Neutrophil (primary cell): ENCODE results near the gene SCN3A.

Experiments
- H3K27ac ChIP-seq: fragments of 200-600 bp; sonication (generic); 2 replicates; pipeline ENCODE4 v1.5.1; 2016; ENCODE audit warnings: mild to moderate bottlenecking, moderate library complexity
- H3K27me3 ChIP-seq: fragments of 200-600 bp; sonication (generic); 2 replicates; pipeline ENCODE4 v1.6.0; 2016; ENCODE audit warnings: mild to moderate bottlenecking
- H3K36me3 ChIP-seq: fragments of 200-600 bp; sonication (generic); 2 replicates; pipeline ENCODE4 v1.5.1; 2017
- H3K4me1 ChIP-seq, 2 experiments: fragments of 200-600 bp in 1 of 2; sonication (generic) in 1 of 2; 1 replicate in 1 of 2; 2 replicates in 1 of 2; pipeline versions ENCODE4 v1.5.1 to v1.6.1; 2013 to 2016; ENCODE audit warnings: low read depth in 1 of 2, low read length in 1 of 2, mild to moderate bottlenecking in 1 of 2, moderate library complexity in 1 of 2; ENCODE audit not compliant: control insufficient read depth in 1 of 2, insufficient read depth in 1 of 2
- H3K4me3 ChIP-seq, 2 experiments: fragments of 200-600 bp in 1 of 2; sonication (generic) in 1 of 2; 1 replicate in 1 of 2; 2 replicates in 1 of 2; pipeline ENCODE4 v1.5.1; 2013 to 2016; ENCODE audit warnings: low read depth in 1 of 2, low read length in 1 of 2, mild to moderate bottlenecking in 1 of 2, moderate library complexity in 1 of 2
- H3K9me3 ChIP-seq: fragments of 200-600 bp; sonication (generic); 2 replicates; pipeline ENCODE4 v1.5.1; 2016
- TF ChIP-seq, protein P1 (sequence below): fragments of 200-600 bp; sonication (generic); IDR thresholded peaks from 2 replicates; pipeline ENCODE4 v1.5.1; 2016; ENCODE audit warnings: antibody characterized with exemption

SCN3A gene

DNA sequence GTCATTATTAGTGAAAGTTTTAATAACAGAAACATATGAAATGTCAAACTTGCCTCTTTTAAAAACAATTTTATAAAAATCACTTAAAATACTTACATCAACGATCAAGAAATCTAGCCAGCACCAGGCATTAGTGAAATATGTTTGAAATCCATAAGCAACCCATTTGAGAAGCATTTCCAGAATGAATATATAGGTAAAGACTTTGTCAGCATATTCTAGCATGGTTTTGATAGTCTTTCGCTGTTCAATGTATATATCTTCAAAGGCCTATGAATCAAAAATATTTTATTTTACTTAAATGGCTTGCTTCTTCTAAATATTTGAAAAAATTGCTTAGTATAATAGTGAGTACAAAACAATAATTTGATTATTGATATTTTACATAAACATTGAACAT, 91.1 kb downstream of the SCN3A start:
- Histone ChIP-seq H3K4me3 (no peak overlapping the region), H3K36me3 (no peaks in the 10 kb centered on the region), H3K27ac (no peak overlapping the region), H3K27me3 (no peaks in the 10 kb centered on the region), H3K9me3 (no peaks in the 10 kb centered on the region), H3K4me1 (no peaks in the 10 kb centered on the region)
- TF ChIP-seq, protein P1, sequence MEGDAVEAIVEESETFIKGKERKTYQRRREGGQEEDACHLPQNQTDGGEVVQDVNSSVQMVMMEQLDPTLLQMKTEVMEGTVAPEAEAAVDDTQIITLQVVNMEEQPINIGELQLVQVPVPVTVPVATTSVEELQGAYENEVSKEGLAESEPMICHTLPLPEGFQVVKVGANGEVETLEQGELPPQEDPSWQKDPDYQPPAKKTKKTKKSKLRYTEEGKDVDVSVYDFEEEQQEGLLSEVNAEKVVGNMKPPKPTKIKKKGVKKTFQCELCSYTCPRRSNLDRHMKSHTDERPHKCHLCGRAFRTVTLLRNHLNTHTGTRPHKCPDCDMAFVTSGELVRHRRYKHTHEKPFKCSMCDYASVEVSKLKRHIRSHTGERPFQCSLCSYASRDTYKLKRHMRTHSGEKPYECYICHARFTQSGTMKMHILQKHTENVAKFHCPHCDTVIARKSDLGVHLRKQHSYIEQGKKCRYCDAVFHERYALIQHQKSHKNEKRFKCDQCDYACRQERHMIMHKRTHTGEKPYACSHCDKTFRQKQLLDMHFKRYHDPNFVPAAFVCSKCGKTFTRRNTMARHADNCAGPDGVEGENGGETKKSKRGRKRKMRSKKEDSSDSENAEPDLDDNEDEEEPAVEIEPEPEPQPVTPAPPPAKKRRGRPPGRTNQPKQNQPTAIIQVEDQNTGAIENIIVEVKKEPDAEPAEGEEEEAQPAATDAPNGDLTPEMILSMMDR = no peak

DNA sequence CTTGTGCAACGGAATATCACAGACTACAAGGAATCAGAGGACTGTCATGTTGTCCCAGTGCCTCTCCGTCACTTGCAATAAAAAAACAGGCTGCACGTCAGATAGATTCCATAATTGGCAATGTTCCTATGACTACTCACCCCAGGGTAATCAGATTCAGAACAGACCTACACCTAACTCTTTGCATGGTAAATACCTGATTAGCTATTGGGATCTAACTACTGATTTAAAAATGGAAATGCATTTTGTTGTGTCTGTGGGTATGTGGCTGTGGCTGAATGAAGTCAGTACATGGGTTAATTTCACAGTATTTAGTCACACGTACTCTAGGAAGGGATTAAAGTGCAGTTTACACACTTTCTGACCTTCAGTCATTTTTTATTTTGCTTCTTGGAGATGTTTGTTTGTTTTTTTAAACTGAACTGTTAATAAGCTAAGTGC, 91.7 kb downstream of the SCN3A start:
- TF ChIP-seq, protein P1 = no peak

DNA sequence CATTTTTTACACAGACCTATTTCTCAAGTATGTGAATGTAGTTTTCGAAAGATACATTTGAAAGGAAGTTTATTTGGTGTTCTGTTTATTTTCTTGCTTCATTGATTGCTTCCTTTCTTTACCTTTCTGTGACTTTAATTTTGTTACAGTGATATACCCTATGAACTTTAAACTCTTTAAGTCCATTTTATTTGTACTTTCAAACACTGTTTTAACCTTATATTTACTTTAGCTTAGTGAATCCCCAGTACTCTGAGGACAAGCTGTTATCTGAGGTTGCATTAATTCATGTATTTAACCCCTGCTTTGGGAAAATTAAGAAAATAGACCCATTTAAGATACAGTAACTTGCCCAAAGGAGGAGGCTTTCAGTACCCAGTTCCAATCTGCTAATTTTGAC, 93.5 kb downstream of the SCN3A start:
- TF ChIP-seq, protein P1 = no peak
- H3K4me3 ChIP-seq = no peak overlapping the region
- H3K4me1 ChIP-seq = no peaks in the 10 kb centered on the region
- no peaks in the 10 kb centered on the region for H3K9me3 ChIP-seq
- no peak overlapping the region for H3K27ac ChIP-seq
- no peaks in the 10 kb centered on the region for H3K36me3 ChIP-seq
- H3K27me3 ChIP-seq = no peaks in the 10 kb centered on the region

More for the DNA sequence above, 91.7 kb downstream of the SCN3A start:
- no peak overlapping the region for H3K27ac ChIP-seq
- no peaks in the 10 kb centered on the region for H3K36me3 ChIP-seq
- no peaks in the 10 kb centered on the region for H3K4me1 ChIP-seq
- H3K4me3 ChIP-seq = no peak overlapping the region
- H3K27me3 ChIP-seq = no peaks in the 10 kb centered on the region
- no peaks in the 10 kb centered on the region for H3K9me3 ChIP-seq

DNA sequence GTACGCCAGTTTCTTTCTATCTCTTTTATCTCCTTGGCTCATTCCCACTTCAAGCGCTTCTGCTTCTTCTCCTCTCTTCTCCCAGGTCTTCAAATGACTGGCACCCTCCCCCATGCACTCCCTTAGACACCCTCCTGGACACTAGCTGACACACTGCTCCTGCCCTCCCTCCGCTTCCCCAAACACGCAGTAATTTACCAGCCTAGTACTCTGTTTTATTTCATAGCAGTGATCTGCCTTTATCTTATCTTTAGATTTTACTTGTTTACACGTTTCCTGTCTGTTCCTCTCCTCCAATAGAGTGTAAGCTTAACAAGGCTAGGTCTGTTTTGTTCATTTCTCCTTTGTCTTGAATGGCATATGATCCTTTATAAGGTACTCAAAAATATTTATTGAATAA, 93.9 kb downstream of the SCN3A start:
- no peaks in the 10 kb centered on the region for H3K9me3 ChIP-seq
- H3K27ac ChIP-seq = no peak overlapping the region
- TF ChIP-seq, protein P1 = no peak
- H3K36me3 ChIP-seq = no peaks in the 10 kb centered on the region
- no peaks in the 10 kb centered on the region for H3K4me1 ChIP-seq
- no peak overlapping the region for H3K4me3 ChIP-seq
- no peaks in the 10 kb centered on the region for H3K27me3 ChIP-seq

DNA sequence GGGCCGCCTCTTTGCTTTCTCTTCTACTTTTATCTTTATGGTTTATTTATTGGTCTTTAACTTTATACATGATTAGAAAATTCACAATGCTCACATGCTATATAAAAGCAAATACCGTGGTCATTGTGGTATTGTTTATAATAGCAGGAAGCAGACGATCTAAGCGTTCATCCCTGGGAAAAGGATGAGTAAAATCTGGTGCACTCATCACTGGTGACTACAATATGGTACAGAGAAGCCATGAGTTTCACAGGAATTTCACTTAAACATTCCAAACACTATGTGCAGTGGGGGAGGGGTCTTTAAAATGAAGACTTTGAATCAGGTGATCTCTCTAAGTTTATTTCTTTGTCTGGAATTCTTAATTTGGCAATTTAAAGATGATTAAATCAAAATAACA, 97.9 kb downstream of the SCN3A start:
- Histone ChIP-seq H3K27ac (no peak overlapping the region), H3K4me1 (no peaks in the 10 kb centered on the region), H3K9me3 (no peaks in the 10 kb centered on the region), H3K4me3 (no peak overlapping the region), H3K27me3 (no peaks in the 10 kb centered on the region), H3K36me3 (no peaks in the 10 kb centered on the region)
- TF ChIP-seq, protein P1 = no peak
